CD14-positive monocyte (primary cell): ENCODE data around the gene MEGF9. TPM values are rescaled to one million over a fixed set of nuclear protein-coding genes. Genes with fewer than 3 reads are reported as not detected.

ENCODE experiments used
- DNase-seq, 3 donors: peaks; one replicate each; pipeline ENCODE4 v3.0.0-alpha.2; 2011 to 2022
- H2AFZ ChIP-seq: 2 replicates; pipeline ENCODE4 v1.6.0; 2012; ENCODE audit warnings: mild to moderate bottlenecking, low read depth, low read length, inconsistent platforms; ENCODE audit not compliant: insufficient read depth, poor library complexity, severe bottlenecking
- H3K27ac ChIP-seq, 2 donors: 1 replicate in 1 of 2; 2 replicates in 1 of 2; pipeline ENCODE4 v1.5.1; 2012 to 2013; ENCODE audit warnings: low read length in 2 of 2, control low read depth in 1 of 2, inconsistent platforms in 1 of 2, low read depth in 1 of 2, mild to moderate bottlenecking in 1 of 2
- H3K27me3 ChIP-seq, 2 donors: one replicate each; pipeline versions ENCODE4 v1.6.0 to v1.6.1; 2011 to 2013; ENCODE audit warnings: low read length in 2 of 2; ENCODE audit not compliant: control insufficient read depth in 2 of 2, insufficient read depth in 2 of 2
- H3K36me3 ChIP-seq, 2 donors: replicated peaks in 1 of 2; 1 replicate in 1 of 2; 2 replicates in 1 of 2; pipeline versions ENCODE4 v1.5.1 to v1.6.1; 2012 to 2013; ENCODE audit warnings: low read length in 2 of 2, control low read depth in 1 of 2, inconsistent platforms in 1 of 2, mild to moderate bottlenecking in 1 of 2; ENCODE audit not compliant: insufficient read depth in 2 of 2, control insufficient read depth in 1 of 2
- H3K4me1 ChIP-seq, 2 donors: 1 replicate in 1 of 2; 2 replicates in 1 of 2; pipeline versions ENCODE4 v1.5.1 to v1.6.1; 2012 to 2013; ENCODE audit warnings: low read length in 2 of 2, control low read depth in 1 of 2, inconsistent platforms in 1 of 2, mild to moderate bottlenecking in 1 of 2, moderate library complexity in 1 of 2; ENCODE audit not compliant: insufficient read depth in 2 of 2, control insufficient read depth in 1 of 2
- H3K4me2 ChIP-seq: replicated peaks from 2 replicates; pipeline ENCODE3; 2012; ENCODE audit warnings: low read length, moderate library complexity, mild to moderate bottlenecking; ENCODE audit not compliant: poor library complexity, severe bottlenecking; ENCODE audit errors: extremely low read depth
- H3K4me3 ChIP-seq, 3 experiments: fragments of 200-600 bp in 1 of 3; sonication (generic) in 1 of 3; replicated peaks in 1 of 3; 1 replicate in 2 of 3; 2 replicates in 1 of 3; pipeline ENCODE4 v1.5.1; 2011 to 2013; ENCODE audit warnings: low read length in 3 of 3, mild to moderate bottlenecking in 3 of 3, control low read depth in 2 of 3, low read depth in 2 of 3, inconsistent platforms in 1 of 3, moderate library complexity in 1 of 3
- H3K79me2 ChIP-seq: 2 replicates; pipeline ENCODE4 v1.6.0; 2012; ENCODE audit warnings: mild to moderate bottlenecking, control low read depth, inconsistent platforms, low read length, moderate library complexity; ENCODE audit not compliant: insufficient read depth
- H3K9ac ChIP-seq: 2 replicates; pipeline ENCODE4 v1.6.0; 2017; ENCODE audit warnings: low read length, mild to moderate bottlenecking; ENCODE audit not compliant: insufficient read depth, poor library complexity, severe bottlenecking
- H3K9me3 ChIP-seq, 2 donors: replicated peaks in 1 of 2; 1 replicate in 1 of 2; 2 replicates in 1 of 2; pipeline versions ENCODE4 v1.5.1 to v1.6.1; 2012 to 2013; ENCODE audit warnings: low read length in 2 of 2, control low read depth in 1 of 2; ENCODE audit not compliant: control insufficient read depth in 1 of 2, insufficient read depth in 1 of 2
- H4K20me1 ChIP-seq: 2 replicates; pipeline ENCODE4 v1.6.0; 2012; ENCODE audit warnings: mild to moderate bottlenecking, low read length, control low read depth, moderate library complexity; ENCODE audit not compliant: insufficient read depth
- H3K27ac Mint-ChIP-seq, 7 donors: one replicate each; pipeline ENCODE4 v1.8.0; 2020; ENCODE audit warnings: mild to moderate bottlenecking in 7 of 7, mixed read lengths in 7 of 7, moderate library complexity in 6 of 7, inconsistent platforms in 2 of 7
- H3K27me3 Mint-ChIP-seq, 3 donors: one replicate each; pipeline ENCODE4 v1.8.0; 2021 to 2022; ENCODE audit warnings: low read depth in 3 of 3, mild to moderate bottlenecking in 3 of 3, mixed read lengths in 3 of 3, moderate library complexity in 3 of 3, inconsistent platforms in 1 of 3
- H3K36me3 Mint-ChIP-seq, 2 donors: one replicate each; pipeline ENCODE4 v1.8.0; 2020; ENCODE audit warnings: mixed read lengths in 2 of 2, inconsistent platforms in 1 of 2, mild to moderate bottlenecking in 1 of 2
- H3K4me1 Mint-ChIP-seq: one replicate; pipeline ENCODE4 v1.8.0; 2020; ENCODE audit warnings: mild to moderate bottlenecking, mixed read lengths
- H3K4me3 Mint-ChIP-seq, 2 donors: one replicate each; pipeline ENCODE4 v1.8.0; 2020; ENCODE audit warnings: mild to moderate bottlenecking in 2 of 2, mixed read lengths in 2 of 2, moderate library complexity in 1 of 2
- H3K9me3 Mint-ChIP-seq, 7 donors: one replicate each; pipeline ENCODE4 v1.8.0; 2020 to 2022; ENCODE audit warnings: mixed read lengths in 7 of 7, mild to moderate bottlenecking in 6 of 7, moderate library complexity in 6 of 7, inconsistent platforms in 2 of 7
- CTCF ChIP-seq: fragments of 200-600 bp; IDR thresholded peaks from one replicate; pipeline ENCODE4 v1.8.0; 2022; ENCODE audit warnings: antibody characterized with exemption, mild to moderate bottlenecking
- WGBS: methylation state at CpG from one replicate; pipeline ENCODE4 v1.1.5; 2013; ENCODE audit warnings: missing lambda C conversion rate; ENCODE audit not compliant: insufficient coverage; 5-methylcytosine and 5-hydroxymethylcytosine counted together
- intact Hi-C, 2 donors: fragments of 100-400 bp; cut with micrococcal nuclease; formaldehyde crosslinking; loops; one replicate each; pipeline versions ENCODE4 v1.15.0 to v1.15.1; 2023
- polyA plus RNA-seq, 3 donors: library from polyadenylated mRNA; depleted of rRNA in 1 of 3; unstranded in 2 of 3; stranded (reverse) in 1 of 3; fragments of 300-500 nt in 2 of 3; fragments of >200 nt in 1 of 3; fragmentation: Illumina TruSeq in 2 of 3; gene quantifications; 1 replicate in 2 of 3; 2 replicates in 1 of 3; pipeline ENCODE4 v1.2.3, GENCODE V29; 2012 to 2021

Gene MEGF9
- polyA plus RNA-seq, 3 donors = 45.0 to 92.8 (median 89.7) TPM

- Histone ChIP-seq H2AFZ (no peak overlapping the region), H3K27ac (peak overlapping the region in 1 of 2 donors; percentile 67), H4K20me1 (peaks cover 100% of the 10 kb centered on the region), H3K4me3 (no peak overlapping the region), H3K4me1 (peaks cover 4 to 13% of the 10 kb centered on the region in 2 donors), H3K4me2 (no peak overlapping the region), H3K36me3 (peaks cover 59 to 84% of the 10 kb centered on the region in 2 donors), H3K79me2 (peaks cover 99% of the 10 kb centered on the region), H3K9me3 (no peaks in the 10 kb centered on the region), H3K27me3 (no peaks in the 10 kb centered on the region), H3K9ac (no peak overlapping the region)
- DNase-seq = no peak
- Mint-ChIP-seq H3K27me3 (no peaks in the 10 kb centered on the region), H3K4me1 (peaks cover 25% of the 10 kb centered on the region), H3K9me3 (no peaks in the 10 kb centered on the region), H3K27ac (peak overlapping the region in 2 of 7 donors; percentile 17 to 41), H3K36me3 (peaks cover 45 to 68% of the 10 kb centered on the region in 2 donors), H3K4me3 (no peak overlapping the region)
- no peak for TF ChIP-seq CTCF
- intact Hi-C loops = no loop called here
Measured at GRCh38 chr9:120622790-120623189, 91.5 kb downstream of the MEGF9 start.

- Mint-ChIP-seq H3K4me3 (no peak overlapping the region), H3K9me3 (no peaks in the 10 kb centered on the region), H3K27me3 (no peaks in the 10 kb centered on the region), H3K27ac (peak overlapping the region in 4 of 7 donors; percentile 12 to 79 (median 32)), H3K4me1 (peaks cover 26% of the 10 kb centered on the region), H3K36me3 (peaks cover 50 to 77% of the 10 kb centered on the region in 2 donors)
- peak overlapping the region in 1 of 2 donors; percentile 65 for H3K27ac ChIP-seq
- no peaks in the 10 kb centered on the region for H3K9me3 ChIP-seq
- peaks cover 100% of the 10 kb centered on the region for H4K20me1 ChIP-seq
- WGBS = no CpG with 5 or more reads among the region's 1 CpG
- H3K27me3 ChIP-seq = no peaks in the 10 kb centered on the region
- DNase-seq = no peak
- H3K4me3 ChIP-seq = no peak overlapping the region
- no peak for TF ChIP-seq CTCF
- H3K4me2 ChIP-seq = no peak overlapping the region
- intact Hi-C loops = no loop called here
- peaks cover 99% of the 10 kb centered on the region for H3K79me2 ChIP-seq
- H3K36me3 ChIP-seq = peaks cover 68 to 87% of the 10 kb centered on the region in 2 donors
- no peak overlapping the region for H3K9ac ChIP-seq
- peaks cover 4 to 13% of the 10 kb centered on the region in 2 donors for H3K4me1 ChIP-seq
- H2AFZ ChIP-seq = no peak overlapping the region
Measured at GRCh38 chr9:120621941-120622340, 92.3 kb downstream of the MEGF9 start.
